HT-29 (cell line): ENCODE measurements around the gene GPR142. TPM values are rescaled to one million over a fixed set of nuclear protein-coding genes. Genes with fewer than 3 reads are reported as not detected.
A peak's percentile ranks its signal among the peaks of the same experiment; 100 is the strongest.

ENCODE experiments used
- small RNA-seq: library from RNA; depleted of rRNA; stranded (forward); fragments of <200 nt; gene quantifications from one replicate; pipeline ENCODE3, GENCODE V24; 2014
- total RNA-seq: library from RNA; depleted of rRNA; stranded (reverse); fragments of >200 nt; shearing (Covaris generic); gene quantifications from 2 replicates; pipeline ENCODE4 v1.2.3, GENCODE V29; 2014; rRNA removed

The GPR142 gene
- total RNA-seq, 1 experiment from 2014 or later = 0.15 TPM

Small RNA genes lying within 50 kb of the gene (small RNA-seq; reads per million reads assigned to genes)
- gene RNA5SP448 = 3.8 reads per million, percentile 79 among the genes with 10 or more reads in this experiment

Other genes with a start within 250 kb of the GPR142 start
- gene RPL38, start 163.8 kb upstream of the GPR142 start, total RNA-seq = 1,500 and 1,729 TPM in 2 replicates
- 0.05 and 0.33 TPM in 2 replicates for gene TTYH2, start 153.9 kb upstream of the GPR142 start, total RNA-seq
- gene DNAI2, start 93.3 kb upstream of the GPR142 start, total RNA-seq = not detected in 2 replicates
- 2.4 and 2.5 TPM in 2 replicates for gene KIF19, start 41.3 kb upstream of the GPR142 start, total RNA-seq
- gene BTBD17, start 5.6 kb upstream of the GPR142 start, total RNA-seq = 0.10 and 0.44 TPM in 2 replicates
- gene GPRC5C, start 64.6 kb downstream of the GPR142 start, total RNA-seq = 145 and 149 TPM in 2 replicates
- not detected in 2 replicates for gene CD300A, start 99.1 kb downstream of the GPR142 start, total RNA-seq
- gene CD300LB, start 164.0 kb downstream of the GPR142 start, total RNA-seq = not detected in 2 replicates
- 0.48 and 0.68 TPM in 2 replicates for gene CD300C, start 178.6 kb downstream of the GPR142 start, total RNA-seq
- not detected in 2 replicates for gene CD300H, start 200.0 kb downstream of the GPR142 start, total RNA-seq
- gene CD300LD, start 224.8 kb downstream of the GPR142 start, total RNA-seq = not detected in 2 replicates